WERI-Rb-1 (cell line): ENCODE measurements around the gene STAM.

ENCODE experiments used
- DNase-seq: peaks from one replicate; pipeline ENCODE4 v3.0.0-alpha.2; 2020
- H3K27ac ChIP-seq: fragments of 250-450 bp; sonication (Bioruptor Pico); 2 replicates; pipeline ENCODE4 v1.5.1; 2020; ENCODE audit warnings: mild to moderate bottlenecking, moderate library complexity
- H3K27me3 ChIP-seq: fragments of 250-450 bp; sonication (Bioruptor Pico); 2 replicates; pipeline ENCODE4 v1.5.1; 2021; ENCODE audit warnings: mild to moderate bottlenecking, low read depth, moderate library complexity; ENCODE audit not compliant: insufficient read depth, severe bottlenecking
- H3K36me3 ChIP-seq: fragments of 250-450 bp; sonication (Bioruptor Pico); 2 replicates; pipeline ENCODE4 v1.5.1; 2020; ENCODE audit warnings: mild to moderate bottlenecking, moderate library complexity
- H3K4me3 ChIP-seq: 2 replicates; pipeline ENCODE4 v1.5.1; 2011; ENCODE audit warnings: low read depth, mild to moderate bottlenecking, control low read depth, low read length
- H3K9me3 ChIP-seq: fragments of 250-450 bp; sonication (Bioruptor Pico); 2 replicates; pipeline ENCODE4 v1.5.1; 2021; ENCODE audit warnings: mild to moderate bottlenecking, moderate library complexity; ENCODE audit not compliant: severe bottlenecking
- CTCF ChIP-seq: IDR thresholded peaks from 2 replicates; pipeline ENCODE4 v1.5.1; 2011; ENCODE audit warnings: low read depth, mild to moderate bottlenecking, control low read depth, inconsistent platforms, low read length

The STAM gene

DNA sequence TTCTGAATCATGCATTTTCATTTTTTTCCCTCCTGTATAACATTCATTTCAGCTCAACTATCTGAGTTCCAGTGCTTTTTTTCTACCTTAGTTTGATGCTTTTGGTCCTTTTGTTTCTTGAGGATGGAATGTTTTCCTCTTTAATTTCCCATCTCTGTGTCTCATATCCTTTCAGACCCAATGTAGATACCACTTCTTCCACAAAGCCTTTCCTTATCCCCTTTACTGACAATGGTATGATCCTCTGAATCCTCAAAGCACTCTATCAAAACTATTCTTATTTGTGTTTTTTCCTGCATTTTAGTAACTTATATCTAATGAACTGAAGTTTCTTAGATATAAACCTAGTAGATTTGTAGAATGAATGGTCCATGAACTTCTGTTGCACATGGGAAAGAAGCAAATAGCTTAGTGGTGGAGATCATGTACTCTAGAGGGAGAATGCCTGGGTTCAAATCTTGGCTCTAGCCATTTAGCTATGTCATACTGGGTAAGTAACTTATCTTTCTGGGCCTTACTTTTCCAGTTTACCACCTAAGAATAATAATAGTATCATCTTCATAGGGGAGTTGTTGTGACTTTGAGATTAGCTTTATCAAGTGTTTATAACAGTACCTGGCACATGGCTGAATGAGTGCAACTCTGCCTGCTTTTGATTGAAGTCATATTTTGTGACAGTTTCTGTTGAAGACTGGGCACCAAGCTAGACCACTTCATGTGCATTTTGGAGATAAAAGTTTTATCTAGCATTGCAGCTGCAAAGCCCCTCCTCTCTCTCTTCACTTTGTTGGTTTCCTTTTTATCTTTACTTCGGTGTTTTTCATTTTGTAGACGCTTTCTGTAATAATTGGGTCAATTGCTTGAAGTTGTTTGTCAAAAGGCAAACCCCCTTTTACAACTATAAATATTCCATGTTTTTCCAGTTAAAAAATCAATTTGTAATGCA is 18.5 kb downstream of the STAM start:
- no peak for DNase-seq
- H3K4me3 ChIP-seq = no peak overlapping the region
- H3K9me3 ChIP-seq = no peaks in the 10 kb centered on the region
- no peak overlapping the region for H3K27ac ChIP-seq
- H3K36me3 ChIP-seq = no peaks in the 10 kb centered on the region
- TF ChIP-seq CTCF = no peak
- H3K27me3 ChIP-seq = no peaks in the 10 kb centered on the region

DNA sequence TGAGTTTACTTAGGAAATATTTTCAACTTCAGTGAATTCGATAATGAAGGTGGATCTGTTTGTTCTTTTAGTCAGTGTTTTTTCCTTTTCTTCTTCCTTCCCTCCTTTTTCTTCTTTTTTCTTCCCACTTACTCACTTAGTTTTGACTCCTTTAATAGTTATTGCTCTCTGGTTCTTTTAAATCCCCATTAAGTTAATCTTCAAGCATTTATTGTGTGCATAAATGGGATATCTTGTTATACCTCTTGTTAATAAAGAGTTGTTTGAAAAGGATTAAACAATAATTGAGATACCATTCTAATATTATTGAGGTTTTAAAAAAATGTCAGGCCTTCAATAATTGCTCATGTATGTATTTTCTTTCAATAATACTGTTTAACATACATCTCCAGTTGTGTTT is 19.5 kb downstream of the STAM start:
- H3K4me3 ChIP-seq = no peak overlapping the region
- DNase-seq = no peak

GRCh38 chr10:17665747-17666146 is 21.8 kb downstream of the STAM start:
- no peak for DNase-seq
- Histone ChIP-seq H3K4me3 (no peak overlapping the region), H3K27ac (no peak overlapping the region)

More for the DNA sequence above, 19.5 kb downstream of the STAM start:
- Histone ChIP-seq H3K27ac (no peak overlapping the region), H3K36me3 (no peaks in the 10 kb centered on the region), H3K9me3 (no peaks in the 10 kb centered on the region), H3K27me3 (no peaks in the 10 kb centered on the region)
- TF ChIP-seq CTCF = no peak

GRCh38 chr10:17668435-17669184 is 24.7 kb downstream of the STAM start:
- no peak for TF ChIP-seq CTCF
- no peak for DNase-seq
- Histone ChIP-seq H3K27me3 (no peaks in the 10 kb centered on the region), H3K27ac (no peak overlapping the region), H3K9me3 (no peaks in the 10 kb centered on the region), H3K4me3 (no peak overlapping the region), H3K36me3 (no peaks in the 10 kb centered on the region)

More at GRCh38 chr10:17665747-17666146, 21.8 kb downstream of the STAM start:
- H3K36me3 ChIP-seq = no peaks in the 10 kb centered on the region
- TF ChIP-seq CTCF = no peak
- no peaks in the 10 kb centered on the region for H3K27me3 ChIP-seq
- H3K9me3 ChIP-seq = no peaks in the 10 kb centered on the region

GRCh38 chr10:17669185-17669872 is 25.4 kb downstream of the STAM start:
- H3K9me3 ChIP-seq = no peaks in the 10 kb centered on the region
- no peaks in the 10 kb centered on the region for H3K27me3 ChIP-seq
- no peak for DNase-seq
- no peak overlapping the region for H3K27ac ChIP-seq
- TF ChIP-seq CTCF = no peak
- H3K4me3 ChIP-seq = no peak overlapping the region
- H3K36me3 ChIP-seq = no peaks in the 10 kb centered on the region
